ENCODE data around the gene ARL14.
"Not testable (repeated sequence)": the region's sequence is repeated elsewhere in the genome, so short reads cannot be mapped to it uniquely, and the experiment has no call there.

ARL14 gene

DNA sequence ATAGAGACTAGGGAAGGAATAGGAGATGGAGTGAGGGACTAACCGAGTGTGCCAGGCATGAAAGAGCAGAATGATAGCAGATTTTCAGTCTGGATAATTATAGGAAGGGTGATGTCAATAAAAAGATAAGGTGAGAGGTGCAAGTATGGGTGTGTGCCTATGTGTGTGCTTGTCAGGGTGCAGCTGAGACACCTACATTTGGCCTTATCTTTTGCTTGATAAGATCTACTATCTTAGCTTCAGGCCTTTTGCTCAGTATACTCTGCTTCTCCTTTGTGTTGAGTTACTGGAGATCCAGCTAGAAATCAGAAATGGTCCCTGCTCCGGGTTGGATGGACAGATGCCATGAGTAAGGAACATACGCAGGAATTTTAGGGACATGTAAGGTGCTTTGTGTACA lies 17.4 kb downstream of the ARL14 start:
- Mint-ChIP-seq H3K4me3 (no peak overlapping the region), H3K27ac (no peak overlapping the region), H3K4me1 (ENCODE audit: low read depth) (peaks cover 4% of the 10 kb centered on the region), H3K36me3 (ENCODE audit: low read depth) (no peaks in the 10 kb centered on the region), H3K27me3 (no peaks in the 10 kb centered on the region), H3K9me3 (no peaks in the 10 kb centered on the region)

DNA sequence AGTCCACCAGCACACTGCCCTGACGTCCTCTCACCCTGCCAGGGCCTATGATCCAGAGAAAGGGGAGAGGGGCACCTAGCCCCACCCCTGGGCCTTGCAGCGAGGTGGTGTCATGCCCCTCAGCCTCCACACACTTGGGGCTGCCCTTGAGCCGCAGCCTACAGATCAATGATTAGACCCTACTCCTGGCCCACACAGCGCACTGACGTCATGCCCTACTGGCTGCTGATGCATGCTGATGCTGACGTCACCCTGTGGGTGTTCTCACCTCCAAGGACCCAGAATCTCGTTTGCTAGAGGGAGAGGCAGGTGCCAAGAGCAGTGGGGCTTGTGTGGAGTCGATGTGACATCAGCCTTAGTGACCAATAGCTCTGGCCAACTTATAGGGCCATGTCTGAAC lies 18.0 kb downstream of the ARL14 start:
- Mint-ChIP-seq H3K27me3 (peaks cover 3% of the 10 kb centered on the region), H3K9me3 (no peaks in the 10 kb centered on the region), H3K4me1 (ENCODE audit: low read depth) (peaks cover 4% of the 10 kb centered on the region), H3K36me3 (ENCODE audit: low read depth) (no peaks in the 10 kb centered on the region), H3K4me3 (no peak overlapping the region), H3K27ac (no peak overlapping the region)

DNA sequence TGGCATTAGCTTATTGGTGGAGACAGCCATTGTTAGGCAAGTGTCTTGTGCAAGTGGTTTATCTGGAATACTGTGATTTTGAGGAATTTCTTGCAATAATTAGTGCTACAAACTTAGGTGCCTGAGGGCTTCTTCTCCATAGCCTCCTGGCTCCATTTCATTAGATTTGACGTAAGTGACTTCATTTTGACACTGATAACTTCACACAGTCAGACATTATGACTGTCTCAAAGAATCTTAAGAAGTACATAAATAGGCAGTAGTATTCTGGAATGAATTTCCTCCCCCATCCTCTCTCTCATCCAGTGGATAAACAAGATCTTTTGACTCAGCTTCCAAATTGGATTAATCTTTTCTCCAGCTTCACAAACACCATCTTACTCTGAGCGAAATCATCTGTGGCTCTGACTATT lies 19.0 kb downstream of the ARL14 start:
- Mint-ChIP-seq H3K9me3 (no peaks in the 10 kb centered on the region), H3K36me3 (ENCODE audit: low read depth) (no peaks in the 10 kb centered on the region), H3K27ac (no peak overlapping the region), H3K4me1 (ENCODE audit: low read depth) (peaks cover 4% of the 10 kb centered on the region), H3K27me3 (peaks cover 12% of the 10 kb centered on the region), H3K4me3 (no peak overlapping the region)

DNA sequence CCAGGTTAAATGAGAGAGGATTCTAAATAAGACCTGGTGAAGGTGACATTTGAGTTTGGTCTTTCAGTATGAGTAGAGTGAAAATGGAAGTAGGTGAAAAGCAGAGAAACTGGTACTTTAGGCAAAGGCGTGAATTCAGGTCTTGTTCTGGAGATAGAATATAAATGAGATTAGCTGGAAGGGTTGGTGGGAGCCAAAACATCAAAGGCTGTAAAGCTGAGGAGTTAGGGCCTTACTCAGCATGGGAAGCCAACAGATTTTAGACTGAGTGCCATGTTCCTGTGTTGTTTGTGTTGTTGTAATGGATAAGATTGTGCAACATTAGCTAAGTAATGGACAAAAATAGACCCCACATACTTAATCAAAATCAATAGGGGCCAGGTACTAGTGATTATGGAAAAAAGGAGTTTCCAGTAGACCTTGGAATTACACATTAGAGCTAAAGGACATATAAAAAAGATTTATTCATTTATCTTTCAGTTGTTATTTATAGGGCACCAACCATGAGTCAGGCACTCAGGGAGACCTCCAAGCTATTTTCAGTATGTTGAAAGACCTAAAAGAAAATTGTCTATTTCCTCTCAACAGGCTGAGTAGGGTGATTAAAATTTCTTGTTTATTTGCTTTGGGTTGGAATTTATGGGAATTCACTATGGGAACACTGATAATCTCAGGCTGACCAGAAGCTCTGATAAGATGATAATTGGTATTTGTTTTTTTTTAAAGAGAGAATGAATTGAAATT lies 20.8 kb downstream of the ARL14 start:
- H3K9me3 Mint-ChIP-seq = no peaks in the 10 kb centered on the region
- H3K27me3 Mint-ChIP-seq = peaks cover 16% of the 10 kb centered on the region
- H3K27ac Mint-ChIP-seq = no peak overlapping the region
- no peaks in the 10 kb centered on the region for H3K36me3 Mint-ChIP-seq (ENCODE audit: low read depth)
- H3K4me1 Mint-ChIP-seq (ENCODE audit: low read depth) = peaks cover 4% of the 10 kb centered on the region
- H3K4me3 Mint-ChIP-seq = no peak overlapping the region

DNA sequence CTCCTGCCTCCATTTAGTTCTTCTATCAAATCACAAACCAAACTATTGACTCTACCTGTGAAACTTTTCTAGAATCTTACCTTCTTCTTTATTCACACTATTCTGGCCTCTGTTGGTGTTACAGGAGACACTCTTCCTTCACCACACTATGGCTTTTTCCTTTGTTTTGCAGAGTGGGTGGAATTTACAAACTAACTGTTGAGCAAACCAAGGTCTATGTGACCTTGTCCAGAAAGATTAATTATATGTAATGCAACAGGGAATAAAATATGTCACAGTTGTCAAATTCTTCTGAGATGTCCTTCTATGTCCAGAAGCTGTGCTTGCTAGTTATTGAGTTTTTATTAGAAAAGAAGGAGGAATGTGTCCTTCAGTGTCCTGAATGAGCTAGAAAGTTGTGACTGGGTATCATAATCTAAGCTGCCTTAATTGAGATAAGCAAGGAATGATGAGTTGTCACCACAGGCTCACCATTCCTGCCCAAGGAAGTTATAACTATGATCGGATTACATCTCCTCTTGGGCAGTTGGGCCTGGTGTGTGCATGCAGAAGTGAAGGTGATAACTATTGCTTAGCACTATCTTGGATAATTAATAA lies 21.7 kb downstream of the ARL14 start:
- H3K36me3 Mint-ChIP-seq (ENCODE audit: low read depth) = no peaks in the 10 kb centered on the region
- no peaks in the 10 kb centered on the region for H3K9me3 Mint-ChIP-seq
- peaks cover 19% of the 10 kb centered on the region for H3K27me3 Mint-ChIP-seq
- H3K4me3 Mint-ChIP-seq = no peak overlapping the region
- no peak overlapping the region for H3K27ac Mint-ChIP-seq
- H3K4me1 Mint-ChIP-seq (ENCODE audit: low read depth) = peaks cover 4% of the 10 kb centered on the region

DNA sequence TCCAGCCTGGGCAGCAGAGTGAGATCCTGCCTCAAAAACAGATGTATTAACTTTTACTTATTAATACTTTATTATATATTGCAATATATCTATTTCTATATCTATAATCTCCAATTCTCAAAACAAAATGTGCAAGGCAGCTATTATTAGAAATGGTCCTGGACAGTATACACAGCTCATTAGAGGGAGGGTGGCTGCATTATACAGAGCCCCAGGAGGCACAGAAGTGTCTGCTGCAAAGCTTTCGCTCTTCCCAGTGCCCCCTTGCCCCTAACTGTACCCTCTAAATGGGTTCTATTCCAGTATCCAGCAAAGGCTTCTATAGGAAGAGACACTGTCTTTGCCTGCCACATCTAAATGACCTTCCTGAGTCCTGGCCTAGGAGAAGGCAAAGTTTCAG lies 24.5 kb downstream of the ARL14 start:
- Mint-ChIP-seq H3K4me1 (ENCODE audit: low read depth) (peaks cover 4% of the 10 kb centered on the region), H3K27ac (no peak overlapping the region), H3K27me3 (peaks cover 36% of the 10 kb centered on the region)

DNA sequence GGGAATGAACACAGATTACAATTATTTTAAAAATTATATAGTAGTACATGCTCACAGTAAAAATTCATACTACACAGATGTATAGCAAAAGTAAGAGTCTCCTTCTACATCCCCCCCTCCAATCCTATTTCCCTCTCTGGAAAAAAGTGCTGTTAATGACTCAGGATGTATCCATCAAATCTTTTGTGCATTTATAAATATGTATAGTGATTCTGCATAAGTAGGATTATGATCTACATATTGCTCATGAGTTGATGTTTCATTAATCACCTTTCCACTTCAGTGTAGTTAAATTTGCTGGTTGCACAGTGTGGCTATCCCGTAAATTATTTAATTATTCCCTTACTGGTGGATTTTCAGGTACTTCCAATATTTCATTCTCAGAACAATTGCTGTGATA lies 25.3 kb downstream of the ARL14 start:
- Mint-ChIP-seq H3K27ac (no peak overlapping the region), H3K27me3 (peaks cover 42% of the 10 kb centered on the region), H3K4me1 (ENCODE audit: low read depth) (peaks cover 4% of the 10 kb centered on the region), H3K4me3 (no peak overlapping the region), H3K9me3 (no peaks in the 10 kb centered on the region), H3K36me3 (ENCODE audit: low read depth) (no peaks in the 10 kb centered on the region)

More for the DNA sequence above, 24.5 kb downstream of the ARL14 start:
- no peak overlapping the region for H3K4me3 Mint-ChIP-seq
- no peaks in the 10 kb centered on the region for H3K36me3 Mint-ChIP-seq (ENCODE audit: low read depth)
- H3K9me3 Mint-ChIP-seq = no peaks in the 10 kb centered on the region

DNA sequence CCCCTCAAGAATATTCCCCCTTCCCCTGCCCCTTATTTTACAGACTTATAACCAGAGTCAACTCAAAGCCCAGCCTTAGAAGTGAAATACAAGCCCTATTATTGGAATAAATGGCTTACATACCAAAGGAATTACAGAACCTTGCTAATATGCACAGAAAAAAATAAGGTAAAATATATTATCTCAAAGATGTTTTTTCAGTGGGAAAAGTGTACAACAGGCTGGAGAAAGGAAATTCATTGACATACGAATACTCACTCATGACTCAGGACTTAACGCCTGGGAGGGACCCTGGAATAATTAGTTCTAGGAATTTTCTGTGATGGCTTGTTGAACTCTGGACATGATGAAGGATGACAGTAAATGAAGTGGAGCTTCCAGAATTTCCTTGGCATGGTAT lies 27.0 kb downstream of the ARL14 start:
- H3K4me3 Mint-ChIP-seq = no peak overlapping the region
- no peaks in the 10 kb centered on the region for H3K9me3 Mint-ChIP-seq
- H3K4me1 Mint-ChIP-seq (ENCODE audit: low read depth) = no peaks in the 10 kb centered on the region
- no peak overlapping the region for H3K27ac Mint-ChIP-seq
- peaks cover 52% of the 10 kb centered on the region for H3K27me3 Mint-ChIP-seq
- no peaks in the 10 kb centered on the region for H3K36me3 Mint-ChIP-seq (ENCODE audit: low read depth)

DNA sequence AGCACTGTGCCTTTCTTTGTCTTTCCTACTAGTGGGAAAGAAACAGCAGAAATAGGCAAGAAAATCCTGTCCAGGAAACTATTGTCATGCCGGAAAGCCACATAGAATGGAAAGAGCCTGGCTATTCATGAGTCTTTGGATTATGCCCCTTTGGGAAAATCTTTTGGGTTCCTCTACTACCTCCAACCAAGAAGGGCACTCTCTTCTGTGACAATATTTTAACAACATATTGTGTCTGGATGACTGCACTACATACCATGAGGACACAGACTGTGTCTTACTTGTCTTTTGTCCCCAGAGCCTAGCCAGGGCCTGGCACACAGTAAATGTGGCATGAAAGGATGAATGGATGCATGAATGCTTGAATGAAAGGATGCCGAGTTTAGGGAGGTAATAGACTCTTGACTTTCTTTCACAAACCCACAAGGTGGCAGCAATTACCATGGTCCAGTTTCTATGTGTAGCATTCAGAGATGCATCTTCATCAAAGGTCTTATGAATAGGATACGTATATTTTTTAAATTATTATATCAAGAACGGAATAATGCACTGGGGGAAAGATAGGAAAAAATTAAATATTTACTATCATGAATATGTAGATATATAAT lies 30.3 kb downstream of the ARL14 start:
- Mint-ChIP-seq H3K27me3 (peaks cover 48% of the 10 kb centered on the region), H3K4me1 (ENCODE audit: low read depth) (no peaks in the 10 kb centered on the region), H3K4me3 (no peak overlapping the region)

DNA sequence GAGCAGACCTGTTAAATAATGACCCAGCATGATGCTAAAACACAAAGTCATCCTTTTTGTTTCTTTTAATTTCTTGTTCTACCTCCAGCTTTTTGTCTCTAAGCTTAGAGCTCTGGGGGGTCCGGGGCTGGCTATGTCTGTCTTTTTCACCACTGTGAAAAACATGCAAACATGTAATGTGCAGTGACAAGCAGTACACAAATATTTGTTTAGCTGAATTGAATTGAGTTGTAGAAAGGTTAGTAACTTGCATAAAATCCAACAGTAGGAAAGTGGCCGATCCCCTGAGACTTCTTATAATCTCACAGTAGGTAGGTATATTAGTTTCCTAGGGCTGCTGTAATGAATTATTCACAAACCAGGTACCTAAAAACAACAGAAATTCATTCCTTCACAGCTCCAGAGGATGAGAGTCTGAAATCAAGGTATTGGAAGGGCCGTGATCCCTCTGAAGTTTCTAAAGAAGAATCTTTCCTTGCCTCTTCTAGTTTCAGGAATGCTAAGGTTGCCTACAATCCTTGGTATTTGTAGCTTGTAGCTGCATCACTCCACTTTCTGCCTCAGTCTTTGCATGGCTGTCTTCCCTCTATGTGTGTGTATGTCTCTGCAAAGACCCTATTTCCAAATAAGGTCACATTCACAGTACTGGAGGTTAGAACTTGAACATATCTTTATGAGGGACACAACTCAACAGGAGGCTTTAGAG lies 32.7 kb downstream of the ARL14 start:
- Mint-ChIP-seq H3K9me3 (no peaks in the 10 kb centered on the region), H3K36me3 (ENCODE audit: low read depth) (no peaks in the 10 kb centered on the region), H3K4me1 (ENCODE audit: low read depth) (no peaks in the 10 kb centered on the region), H3K27me3 (peaks cover 46% of the 10 kb centered on the region), H3K4me3 (no peak overlapping the region), H3K27ac (no peak overlapping the region)

More for the DNA sequence above, 30.3 kb downstream of the ARL14 start:
- H3K27ac Mint-ChIP-seq = no peak overlapping the region
- H3K9me3 Mint-ChIP-seq = no peaks in the 10 kb centered on the region
- no peaks in the 10 kb centered on the region for H3K36me3 Mint-ChIP-seq (ENCODE audit: low read depth)

DNA sequence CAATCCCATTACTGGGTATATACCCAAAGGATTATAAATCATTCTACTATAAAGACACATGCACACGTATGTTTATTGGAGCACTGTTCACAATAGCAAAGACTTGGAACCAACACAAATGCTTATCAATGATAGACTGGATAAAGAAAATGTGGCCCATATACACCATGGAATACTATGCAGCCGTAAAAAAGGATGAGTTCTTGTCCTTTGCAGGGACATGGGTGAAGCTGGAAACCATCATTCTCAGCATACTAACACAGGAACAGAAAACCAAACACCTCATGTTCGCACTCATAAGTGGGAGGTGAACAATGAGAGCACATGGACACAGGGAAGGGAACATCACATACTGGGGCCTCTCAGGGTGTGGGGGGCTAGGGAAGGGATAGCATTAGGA lies 36.2 kb downstream of the ARL14 start:
- not testable (repeated sequence) for H3K4me3 Mint-ChIP-seq; H3K9me3 Mint-ChIP-seq; H3K27ac Mint-ChIP-seq; H3K36me3 Mint-ChIP-seq (ENCODE audit: low read depth); H3K4me1 Mint-ChIP-seq (ENCODE audit: low read depth)
- H3K27me3 Mint-ChIP-seq = peaks cover 23% of the 10 kb centered on the region

DNA sequence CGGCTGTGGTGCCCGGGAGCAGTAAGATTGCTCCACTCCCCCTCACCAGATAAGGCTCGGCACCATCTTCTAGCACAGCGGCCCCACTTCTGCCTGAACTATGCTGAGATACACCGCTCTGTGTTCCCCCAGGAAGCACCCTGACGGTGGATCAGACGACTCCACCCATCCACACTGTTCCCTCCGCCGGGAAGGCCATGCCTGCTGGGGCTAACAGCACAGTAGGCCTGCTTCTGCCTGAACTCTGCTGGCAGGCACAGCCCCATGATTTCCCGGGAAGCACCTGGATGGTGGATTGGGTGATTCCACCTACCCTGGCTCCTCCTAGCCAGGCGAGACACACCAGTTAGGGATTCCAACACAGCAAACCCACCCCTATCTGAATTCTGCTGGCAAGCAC lies 42.8 kb downstream of the ARL14 start:
- Mint-ChIP-seq H3K27ac (no peak overlapping the region), H3K4me3 (no peak overlapping the region), H3K9me3 (no peaks in the 10 kb centered on the region), H3K4me1 (ENCODE audit: low read depth) (no peaks in the 10 kb centered on the region), H3K36me3 (ENCODE audit: low read depth) (no peaks in the 10 kb centered on the region), H3K27me3 (peaks cover 8% of the 10 kb centered on the region)

DNA sequence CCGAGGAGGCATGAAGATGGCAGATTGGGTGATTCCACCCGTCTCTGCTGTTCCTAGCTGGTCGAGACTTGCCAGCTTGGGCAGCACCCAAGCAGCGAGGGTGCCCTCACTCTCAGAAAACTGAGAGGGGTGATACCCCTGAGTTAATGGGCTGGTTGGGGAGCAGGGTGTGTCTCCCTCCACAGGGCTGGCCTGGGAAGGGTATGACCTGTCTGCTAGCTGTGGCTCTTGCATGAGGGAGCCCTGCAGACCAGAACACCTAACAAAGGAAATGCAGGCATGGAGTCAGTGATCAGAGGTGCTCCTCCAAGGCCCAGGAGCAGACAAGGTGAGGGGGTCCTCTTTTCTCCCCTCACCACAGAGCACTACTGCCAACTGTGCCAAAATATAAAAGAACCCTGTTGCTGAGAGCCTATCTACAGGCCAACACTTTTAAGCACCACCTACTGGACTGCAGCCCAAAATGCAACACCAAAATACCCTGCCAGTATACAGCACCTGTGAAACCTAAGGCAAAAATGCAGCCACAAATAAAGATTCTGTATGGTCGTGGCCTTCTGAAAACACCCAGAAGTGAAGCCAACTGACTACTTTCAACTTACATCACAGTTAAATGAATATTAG lies 43.3 kb downstream of the ARL14 start:
- Mint-ChIP-seq H3K27me3 (peaks cover 5% of the 10 kb centered on the region), H3K9me3 (no peaks in the 10 kb centered on the region), H3K27ac (no peak overlapping the region), H3K4me3 (no peak overlapping the region), H3K4me1 (ENCODE audit: low read depth) (no peaks in the 10 kb centered on the region), H3K36me3 (ENCODE audit: low read depth) (no peaks in the 10 kb centered on the region)

DNA sequence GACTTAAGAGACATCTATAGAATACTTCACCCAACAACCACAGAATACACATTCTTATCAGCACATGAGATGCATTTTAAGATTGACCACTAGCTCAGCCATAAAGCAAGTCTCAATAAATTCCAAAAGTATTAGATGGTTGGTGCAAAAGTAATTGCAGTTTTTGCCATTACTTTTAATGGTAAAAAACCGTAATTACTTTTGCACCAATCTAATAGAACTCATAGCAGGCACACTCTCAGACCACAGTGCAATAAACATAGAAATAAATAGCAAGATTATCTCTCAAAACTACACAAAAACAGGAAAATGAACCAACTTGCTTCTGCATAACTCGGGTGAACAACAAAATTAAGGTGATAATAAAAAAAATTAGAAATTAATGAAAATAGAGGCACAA lies 45.4 kb downstream of the ARL14 start:
- no peaks in the 10 kb centered on the region for H3K4me1 Mint-ChIP-seq (ENCODE audit: low read depth)
- peaks cover 4% of the 10 kb centered on the region for H3K27me3 Mint-ChIP-seq
- no peak overlapping the region for H3K27ac Mint-ChIP-seq
- no peaks in the 10 kb centered on the region for H3K36me3 Mint-ChIP-seq (ENCODE audit: low read depth)
- H3K9me3 Mint-ChIP-seq = no peaks in the 10 kb centered on the region
- H3K4me3 Mint-ChIP-seq = no peak overlapping the region

DNA sequence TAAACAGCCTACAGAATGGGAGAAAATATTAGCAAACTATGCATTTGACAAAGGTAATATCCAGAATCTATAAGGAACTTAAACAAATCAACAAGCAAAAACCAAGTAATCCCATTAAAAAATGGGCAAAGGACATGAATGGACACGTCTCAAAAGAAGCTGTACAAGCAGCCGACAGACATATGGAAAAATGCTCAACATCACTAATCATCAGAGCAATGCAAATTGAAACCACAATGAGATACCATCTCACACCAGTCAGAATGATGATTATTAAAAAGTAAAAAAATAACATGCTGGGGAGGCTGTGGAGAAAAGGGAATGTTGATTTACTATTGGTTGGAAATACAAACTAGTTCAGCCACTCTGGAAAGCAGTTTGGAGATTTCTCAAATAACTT lies 48.4 kb downstream of the ARL14 start:
- no peak overlapping the region for H3K27ac Mint-ChIP-seq
- no peaks in the 10 kb centered on the region for H3K4me1 Mint-ChIP-seq (ENCODE audit: low read depth)
- H3K36me3 Mint-ChIP-seq (ENCODE audit: low read depth) = no peaks in the 10 kb centered on the region
- H3K4me3 Mint-ChIP-seq = no peak overlapping the region
- no peaks in the 10 kb centered on the region for H3K9me3 Mint-ChIP-seq
- H3K27me3 Mint-ChIP-seq = peaks cover 4% of the 10 kb centered on the region
